Uterus (tissue), 2 donors: ENCODE results near the gene MIGA2.

Experiments
- CTCF ChIP-seq, 4 experiments: fragments of 200-600 bp in 2 of 4; fragments of 450-650 bp in 2 of 4; sonication (generic) in 2 of 4; IDR thresholded peaks; one replicate each; pipeline ENCODE4 v1.5.1; 2016 to 2019; ENCODE audit warnings: antibody characterized with exemption in 4 of 4, mild to moderate bottlenecking in 2 of 4, moderate library complexity in 1 of 4
- POLR2A ChIP-seq, 2 donors: fragments of 450-650 bp; IDR thresholded peaks; one replicate each; pipeline ENCODE4 v1.6.1; 2016; ENCODE audit warnings: antibody characterized with exemption in 2 of 2, mild to moderate bottlenecking in 1 of 2, moderate library complexity in 1 of 2

- TF ChIP-seq CTCF (IDR thresholded peaks at IDR 0.05) (no peak), POLR2A (IDR thresholded peaks at IDR 0.05) (no peak)
These were observed 39.7 kb downstream of the MIGA2 start for GRCh38 chr9:129075996-129076639.
